ENCODE results near the gene TDRD10.

GRCh38 chr1:154550657-154551056, 48.6 kb downstream of the TDRD10 start:
- TF ChIP-seq CTCF (conservative IDR thresholded peaks at IDR 0.05; ENCODE audit: low read depth in 2 of 2) (no peak), EZH2phosphoT487 (IDR thresholded peaks at IDR 0.05; ENCODE audit: unreplicated experiment) (no peak), EZH2 (IDR thresholded peaks at IDR 0.05; ENCODE audit: low read depth, unreplicated experiment) (no peak), POLR2AphosphoS5 (IDR thresholded peaks at IDR 0.05; ENCODE audit: low read depth) (no peak)

Measured in GM23338 (cell line).